ENCODE results near the gene EZR.

DNA sequence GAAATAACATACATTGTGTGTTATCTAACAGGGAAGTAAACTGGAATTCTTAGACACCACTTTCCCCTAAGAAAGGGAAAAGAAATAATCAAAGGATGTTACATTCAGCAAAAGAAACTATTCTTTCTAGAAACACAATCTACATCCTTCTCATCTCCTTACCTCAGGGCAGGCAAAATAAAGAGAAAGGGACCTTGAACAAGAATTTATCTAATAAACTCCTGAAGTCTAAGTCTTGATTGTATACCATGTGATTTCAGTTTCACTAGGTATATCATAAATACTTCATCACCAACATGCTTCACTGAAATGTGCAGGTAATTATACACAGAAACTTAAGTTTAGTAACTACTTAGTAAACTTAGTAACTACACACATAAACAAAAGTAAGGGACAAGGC is 15.0 kb downstream of the EZR start:
- TF ChIP-seq, protein P1, sequence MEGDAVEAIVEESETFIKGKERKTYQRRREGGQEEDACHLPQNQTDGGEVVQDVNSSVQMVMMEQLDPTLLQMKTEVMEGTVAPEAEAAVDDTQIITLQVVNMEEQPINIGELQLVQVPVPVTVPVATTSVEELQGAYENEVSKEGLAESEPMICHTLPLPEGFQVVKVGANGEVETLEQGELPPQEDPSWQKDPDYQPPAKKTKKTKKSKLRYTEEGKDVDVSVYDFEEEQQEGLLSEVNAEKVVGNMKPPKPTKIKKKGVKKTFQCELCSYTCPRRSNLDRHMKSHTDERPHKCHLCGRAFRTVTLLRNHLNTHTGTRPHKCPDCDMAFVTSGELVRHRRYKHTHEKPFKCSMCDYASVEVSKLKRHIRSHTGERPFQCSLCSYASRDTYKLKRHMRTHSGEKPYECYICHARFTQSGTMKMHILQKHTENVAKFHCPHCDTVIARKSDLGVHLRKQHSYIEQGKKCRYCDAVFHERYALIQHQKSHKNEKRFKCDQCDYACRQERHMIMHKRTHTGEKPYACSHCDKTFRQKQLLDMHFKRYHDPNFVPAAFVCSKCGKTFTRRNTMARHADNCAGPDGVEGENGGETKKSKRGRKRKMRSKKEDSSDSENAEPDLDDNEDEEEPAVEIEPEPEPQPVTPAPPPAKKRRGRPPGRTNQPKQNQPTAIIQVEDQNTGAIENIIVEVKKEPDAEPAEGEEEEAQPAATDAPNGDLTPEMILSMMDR (IDR thresholded peaks at IDR 0.05), result no peak
- no peak for TF ChIP-seq POLR2A (IDR thresholded peaks at IDR 0.05)

All from tibial nerve (tissue), 3 donors.